GM12864 (cell line): ENCODE results near the gene PLAU.

Experiments
- DNase-seq: peaks from one replicate; pipeline ENCODE4 v3.0.0-alpha.2; 2011; ENCODE audit warnings: low read depth
- H3K4me3 ChIP-seq: 2 replicates; pipeline ENCODE4 v1.5.1; 2011; ENCODE audit warnings: mild to moderate bottlenecking, low read depth, low read length, control low read depth
- CTCF ChIP-seq: IDR thresholded peaks from 2 replicates; pipeline ENCODE4 v1.5.1; 2011; ENCODE audit warnings: low read depth, mild to moderate bottlenecking, moderate library complexity, low read length, control low read depth, inconsistent platforms; ENCODE audit errors: missing control alignments

PLAU gene

GRCh38 chr10:73907841-73908517 is 3.0 kb upstream of the PLAU start:
- TF ChIP-seq CTCF, result no peak
- DNase-seq, result no peak
- H3K4me3 ChIP-seq, result no peak overlapping the region

- H3K4me3 ChIP-seq, result no peak overlapping the region
- no peak for TF ChIP-seq CTCF
- peak; percentile 43 for DNase-seq
Measured at GRCh38 chr10:73908853-73909539, 1.9 kb upstream of the PLAU start.

- H3K4me3 ChIP-seq, result no peak overlapping the region
- no peak for DNase-seq
- no peak for TF ChIP-seq CTCF
Measured at GRCh38 chr10:73909540-73910115, 1.3 kb upstream of the PLAU start.

GRCh38 chr10:73910401-73910763 is 550 bp upstream of the PLAU start:
- TF ChIP-seq CTCF, result no peak
- peak overlapping the region; percentile 47; the same call in 1 of the 2 replicates for H3K4me3 ChIP-seq
- DNase-seq, result no peak

- TF ChIP-seq CTCF, result no peak
- DNase-seq, result no peak
- peak overlapping the region; percentile 47 for H3K4me3 ChIP-seq
Measured at GRCh38 chr10:73911553-73912004, 647 bp downstream of the PLAU start.

- no peak overlapping the region for H3K4me3 ChIP-seq
- TF ChIP-seq CTCF, result no peak
- DNase-seq, result no peak
Measured at GRCh38 chr10:73914036-73914435, 3.1 kb downstream of the PLAU start.
